Inflammatory macrophage treated with lipopolysaccharide for 4 hours (primary cell): Measurements from ENCODE around the gene RAI1.

Experiments used
- DNase-seq: peaks from one replicate; pipeline ENCODE4 v3.0.0-alpha.2; 2020

Gene RAI1

GRCh38 chr17:17768424-17769088 lies 87.3 kb downstream of the RAI1 start:
- DNase-seq = no peak

GRCh38 chr17:17769869-17770631 lies 88.8 kb downstream of the RAI1 start:
- no peak for DNase-seq

DNA sequence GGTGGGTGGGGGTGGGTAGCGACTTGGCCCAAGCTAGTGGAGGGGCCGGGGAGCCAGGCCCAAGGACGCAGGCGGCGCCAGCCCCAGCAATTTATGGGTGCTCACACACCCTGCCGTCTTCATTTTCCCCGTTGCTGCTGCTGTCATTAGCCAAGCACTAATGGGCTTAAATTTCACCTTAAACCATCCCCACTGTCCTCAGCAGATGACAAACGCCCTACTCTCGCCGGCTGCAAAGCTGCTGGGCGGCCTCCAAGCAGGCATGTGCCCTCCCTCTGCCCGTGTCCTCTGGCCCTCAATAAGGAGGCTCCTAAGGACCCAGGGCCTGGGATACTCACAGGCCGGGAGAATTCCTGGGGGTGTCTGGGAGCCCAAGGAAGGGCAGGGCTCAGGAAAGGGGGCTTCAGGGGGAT lies 89.4 kb downstream of the RAI1 start:
- no peak for DNase-seq

DNA sequence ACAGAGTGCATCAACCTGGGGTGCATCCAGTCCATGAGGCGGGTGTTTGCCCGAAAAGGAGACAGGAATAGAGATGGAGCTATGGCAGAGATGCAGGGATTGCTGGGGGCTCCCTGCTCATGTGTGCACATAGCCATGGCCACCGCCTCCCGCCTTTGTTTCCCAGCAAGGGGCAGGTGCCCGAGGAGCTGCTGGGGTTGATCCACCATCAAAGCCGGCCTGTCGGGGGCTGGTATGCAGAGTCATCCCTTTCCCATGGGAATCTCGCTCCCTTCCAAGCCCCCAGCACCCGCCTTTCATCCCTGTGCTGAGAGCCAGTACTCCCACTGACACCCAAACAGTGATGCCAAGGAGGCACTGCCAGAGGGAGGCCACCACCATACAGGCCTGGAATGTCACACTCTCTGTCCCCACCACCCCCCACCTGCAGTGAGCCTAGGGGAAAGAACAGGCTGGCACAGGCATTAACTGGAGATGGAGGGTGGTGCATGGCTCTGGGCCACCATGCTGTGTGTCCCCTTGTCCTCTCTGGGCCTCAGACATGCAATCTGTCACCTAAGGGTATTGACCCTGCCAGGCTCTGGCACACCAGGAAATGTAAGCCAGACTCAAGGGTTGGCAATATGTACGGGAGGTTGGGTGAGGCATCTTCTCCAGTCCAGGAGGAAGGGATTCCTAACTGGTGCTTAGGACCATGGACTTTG lies 90.4 kb downstream of the RAI1 start:
- no peak for DNase-seq

GRCh38 chr17:17772231-17772630 lies 91.0 kb downstream of the RAI1 start:
- no peak for DNase-seq

- no peak for DNase-seq
Observed at GRCh38 chr17:17774009-17774881, 93.0 kb downstream of the RAI1 start.

DNA sequence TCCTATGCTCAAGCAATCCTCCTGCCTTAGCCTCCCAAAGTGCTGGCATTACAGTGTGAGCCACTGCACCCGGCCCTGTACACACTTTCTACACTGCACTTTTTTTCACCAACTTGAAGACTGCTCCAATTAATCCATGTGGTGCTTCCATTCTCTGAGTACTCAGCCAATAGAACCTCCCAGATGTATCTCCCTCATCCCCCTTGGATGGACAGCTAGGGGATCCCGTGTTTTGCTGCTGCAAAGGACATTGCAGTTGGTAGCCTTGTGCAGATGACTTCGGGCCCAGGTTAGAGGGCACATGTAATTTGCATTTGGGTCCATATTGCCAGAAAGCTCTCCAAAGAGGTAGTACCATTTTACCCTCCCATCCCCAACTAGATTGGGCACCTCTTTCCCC lies 95.6 kb downstream of the RAI1 start:
- no peak for DNase-seq

DNA sequence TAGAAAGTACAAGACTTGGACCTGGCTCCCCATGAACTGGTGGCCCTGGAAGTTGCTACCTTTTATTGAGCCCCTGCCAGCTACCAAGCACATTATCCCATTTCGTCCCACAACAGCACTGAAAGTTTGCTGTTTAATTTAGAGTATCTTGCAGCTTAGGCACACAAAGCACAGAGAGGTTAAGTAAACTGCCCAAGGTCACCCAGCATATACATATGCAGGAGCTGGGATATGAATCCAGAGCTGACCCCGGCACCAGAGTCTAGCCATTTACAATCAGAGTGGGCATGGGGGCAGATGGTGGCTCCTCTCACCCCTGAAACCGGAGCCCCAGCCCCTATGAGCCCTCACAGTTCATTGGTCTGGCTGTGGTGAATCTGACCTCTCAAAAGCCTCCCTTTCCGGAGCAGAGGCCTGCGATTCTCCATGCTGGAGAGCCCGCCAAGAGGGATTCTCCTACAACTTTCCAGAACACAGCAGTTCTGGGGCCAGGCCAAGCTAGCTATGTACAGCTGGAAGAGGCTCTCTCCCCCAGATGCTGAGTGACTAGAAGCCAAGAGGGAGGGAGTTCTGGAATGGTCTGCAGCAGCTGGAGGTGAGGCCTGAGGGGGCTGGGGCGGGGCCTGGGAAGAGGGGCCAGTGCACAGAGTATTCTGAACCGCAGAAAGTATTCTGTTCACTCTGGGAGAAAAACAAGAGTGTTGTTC lies 97.2 kb downstream of the RAI1 start:
- DNase-seq = no peak

DNA sequence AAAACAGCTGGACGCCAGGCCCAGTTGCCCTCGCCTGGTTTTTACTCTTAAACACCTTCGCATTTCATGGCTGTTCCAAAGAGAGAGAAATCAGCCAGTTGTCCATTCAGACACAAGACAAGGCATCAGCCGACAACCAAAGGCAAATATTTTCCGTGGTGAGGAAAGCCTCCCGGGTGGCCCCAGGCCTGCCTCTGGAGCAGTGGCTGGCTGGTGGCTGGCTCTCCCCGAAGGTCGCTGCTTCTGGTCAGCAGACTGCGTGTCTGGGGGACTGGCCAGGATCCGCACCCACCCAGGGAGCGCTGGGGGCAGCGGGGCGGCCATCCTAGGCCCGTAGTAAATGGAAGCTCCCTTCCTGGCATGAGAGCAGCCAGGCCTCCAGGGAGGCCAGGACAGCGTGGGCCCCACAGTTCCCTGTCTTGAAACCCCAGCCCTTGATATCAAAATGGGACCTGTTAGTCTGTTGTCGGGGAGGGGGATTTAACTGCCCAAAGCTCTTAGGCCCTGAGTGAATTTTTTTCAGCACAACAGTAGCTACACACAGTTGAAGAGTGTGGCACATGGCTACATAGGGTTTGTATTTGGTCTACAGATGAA lies 97.9 kb downstream of the RAI1 start:
- no peak for DNase-seq

GRCh38 chr17:17780922-17781590 lies 99.8 kb downstream of the RAI1 start:
- no peak for DNase-seq

GRCh38 chr17:17781591-17782496 lies 100.6 kb downstream of the RAI1 start:
- DNase-seq = no peak

- DNase-seq = no peak
Observed at GRCh38 chr17:17782523-17783115, 101.4 kb downstream of the RAI1 start.

DNA sequence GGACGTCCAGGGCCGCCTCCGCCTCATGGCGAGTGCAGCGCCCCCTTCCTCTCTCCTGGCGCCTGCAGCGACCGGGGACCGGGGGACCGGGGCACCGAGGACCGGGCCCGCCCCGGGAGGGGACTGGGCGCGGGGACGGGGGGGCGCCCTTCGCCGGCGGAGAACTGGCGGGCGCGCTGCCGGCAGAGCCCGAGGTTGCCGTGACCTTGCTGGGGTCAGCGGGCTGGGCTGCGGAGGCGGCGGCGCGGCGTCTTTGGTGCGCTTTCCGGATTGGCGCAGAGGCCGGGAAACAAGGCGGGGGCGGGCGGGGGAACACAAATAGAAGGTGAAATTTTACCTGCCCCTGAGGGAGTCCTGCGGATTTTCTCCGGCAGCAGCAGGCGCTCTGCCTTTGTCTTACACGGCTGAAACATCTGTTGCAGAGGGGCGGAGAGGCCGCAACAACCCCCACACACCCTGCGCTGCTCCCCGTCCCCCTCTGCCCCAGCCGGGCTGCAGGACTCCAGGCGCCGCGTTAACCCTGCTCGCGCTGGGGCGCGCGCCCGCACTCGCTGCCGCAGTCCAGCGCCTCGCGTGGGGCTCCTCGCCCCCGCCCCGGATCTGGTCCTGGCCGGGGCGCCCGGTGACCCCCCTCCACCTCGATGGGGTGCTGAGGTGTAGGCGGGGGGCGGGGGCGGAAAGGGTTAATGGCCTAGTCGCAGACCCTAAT lies 102.0 kb downstream of the RAI1 start:
- no peak for DNase-seq

DNA sequence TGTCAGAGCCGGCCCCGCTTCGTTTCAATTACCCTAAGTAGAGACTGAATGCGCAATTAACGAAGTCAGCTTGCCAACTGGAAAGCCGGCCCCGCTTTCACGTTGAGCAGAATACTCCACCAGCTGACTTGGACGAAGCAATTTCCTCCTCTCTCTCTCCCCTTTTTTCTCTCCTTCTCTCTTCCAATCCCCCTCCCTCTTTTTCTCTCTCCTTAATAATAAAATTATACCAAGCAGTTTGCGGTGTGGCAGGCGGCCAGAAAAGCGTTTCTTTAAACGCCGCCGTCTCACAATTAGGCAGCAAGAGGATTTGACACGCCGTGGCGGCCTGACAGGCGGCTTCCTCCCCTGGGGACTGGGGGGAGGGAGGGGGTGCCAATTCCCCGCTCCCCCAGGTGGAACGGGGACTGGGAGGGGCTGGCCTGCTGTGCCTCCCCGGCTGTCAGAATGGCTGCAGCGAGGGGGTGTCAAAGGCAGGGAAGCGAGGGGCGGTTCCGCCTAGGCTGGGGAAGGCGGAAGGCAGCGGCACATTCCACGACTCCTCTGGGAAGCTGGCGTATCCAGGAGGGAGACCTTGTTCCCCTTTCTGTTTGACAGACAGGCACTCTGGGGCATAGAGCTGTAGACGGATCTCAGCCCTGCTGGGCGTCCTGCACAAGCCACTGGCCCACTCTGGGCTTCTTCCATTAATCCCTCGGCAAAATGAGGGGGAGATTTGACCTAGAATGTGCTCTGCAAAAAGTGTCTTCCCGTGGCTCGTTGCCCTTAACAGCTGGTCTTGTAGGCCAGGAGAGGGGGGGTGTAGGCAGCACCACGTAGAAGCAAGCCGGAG lies 102.8 kb downstream of the RAI1 start:
- DNase-seq = no peak

GRCh38 chr17:17784657-17785267 lies 103.5 kb downstream of the RAI1 start:
- DNase-seq = no peak

DNA sequence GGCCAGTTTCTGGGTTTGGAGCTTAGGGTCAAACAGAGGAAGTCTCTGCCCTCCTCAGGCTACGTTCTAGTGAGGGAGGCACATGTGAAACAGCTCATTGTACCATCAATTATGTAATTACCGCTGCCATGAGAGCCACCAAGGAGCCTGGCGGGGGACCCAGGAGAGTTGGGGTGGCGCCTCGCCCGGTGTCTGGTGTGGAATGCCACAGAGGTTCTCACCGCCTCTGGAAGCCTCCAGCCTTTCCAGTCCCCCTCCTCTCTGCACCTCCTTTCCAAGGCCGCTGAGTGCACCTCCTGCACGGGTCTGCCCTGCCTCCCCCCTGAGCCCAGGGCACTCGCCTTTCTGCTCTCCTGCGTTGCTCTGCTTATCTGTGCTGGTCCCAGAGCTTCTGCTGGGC lies 104.1 kb downstream of the RAI1 start:
- no peak for DNase-seq

GRCh38 chr17:17786998-17787397 lies 105.7 kb downstream of the RAI1 start:
- no peak for DNase-seq

DNA sequence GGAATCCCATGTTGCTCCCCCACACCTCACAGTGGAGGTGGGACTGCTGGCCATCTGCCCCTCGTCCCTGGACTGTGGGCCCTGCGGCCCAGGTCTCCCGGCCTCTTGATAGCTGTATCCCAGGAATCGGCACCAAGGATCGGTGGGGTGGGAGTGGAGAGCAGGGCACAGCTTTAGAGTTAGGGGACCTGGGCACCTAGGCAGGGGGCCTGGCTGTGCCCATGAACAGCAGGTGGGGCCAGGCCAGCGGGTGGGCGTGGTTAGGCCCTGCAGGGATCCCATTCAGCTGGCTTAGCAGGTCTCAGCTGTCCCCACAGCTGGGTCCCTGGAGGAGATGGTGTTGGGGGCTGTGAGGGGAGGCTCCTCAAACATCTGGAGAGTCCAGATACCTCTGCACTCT lies 106.3 kb downstream of the RAI1 start:
- no peak for DNase-seq
